Head of caudate nucleus (tissue), 42 donors: ENCODE data around the gene KRT83.

ENCODE experiments used
- DNase-seq, 42 donors: peaks; one replicate each; pipeline versions ENCODE4 v3.0.0 to v3.0.0-alpha.2; 2020 to 2021; ENCODE audit warnings: mixed read lengths in 7 of 42
- intact Hi-C: fragments of 100-400 bp; cut with DNase I; formaldehyde crosslinking; loops from one replicate; pipeline ENCODE4 v1.15.0; 2022

Gene KRT83

DNA sequence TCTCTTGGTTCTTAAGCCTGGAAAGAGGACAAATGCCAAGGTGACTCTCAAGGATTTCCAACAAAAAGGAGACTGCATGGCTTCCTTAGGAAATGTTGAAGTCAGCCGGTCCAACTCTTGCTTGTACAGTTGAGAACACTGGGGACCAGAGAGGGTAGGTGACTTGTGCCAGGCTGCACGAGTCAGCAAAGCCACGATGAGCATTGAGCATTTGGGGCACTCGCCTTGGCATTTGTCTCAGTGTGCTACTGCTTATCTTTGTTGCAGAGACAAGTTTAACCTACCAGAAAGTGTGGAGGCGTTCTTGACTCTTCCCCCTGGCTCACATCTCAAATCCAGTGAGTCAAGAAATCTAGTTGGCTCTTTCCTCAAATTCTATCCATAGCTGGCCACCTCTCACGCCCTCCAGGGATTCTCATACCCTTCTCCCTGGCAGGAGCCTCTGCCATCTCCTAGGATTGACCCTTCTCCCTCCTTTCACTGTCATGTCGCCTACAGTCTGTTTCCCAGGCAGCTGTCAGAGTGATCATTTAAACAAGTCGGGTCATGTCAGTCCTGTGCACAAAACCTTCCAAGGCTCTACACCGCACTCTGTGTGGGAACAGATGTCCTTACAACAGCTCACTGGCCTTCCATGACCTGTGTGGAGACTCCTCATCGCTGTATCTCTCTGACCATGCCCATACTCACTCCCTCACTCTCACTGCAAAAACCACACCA is 17.2 kb upstream of the KRT83 start:
- intact Hi-C loops: no loop called here
- DNase-seq: no peak

DNA sequence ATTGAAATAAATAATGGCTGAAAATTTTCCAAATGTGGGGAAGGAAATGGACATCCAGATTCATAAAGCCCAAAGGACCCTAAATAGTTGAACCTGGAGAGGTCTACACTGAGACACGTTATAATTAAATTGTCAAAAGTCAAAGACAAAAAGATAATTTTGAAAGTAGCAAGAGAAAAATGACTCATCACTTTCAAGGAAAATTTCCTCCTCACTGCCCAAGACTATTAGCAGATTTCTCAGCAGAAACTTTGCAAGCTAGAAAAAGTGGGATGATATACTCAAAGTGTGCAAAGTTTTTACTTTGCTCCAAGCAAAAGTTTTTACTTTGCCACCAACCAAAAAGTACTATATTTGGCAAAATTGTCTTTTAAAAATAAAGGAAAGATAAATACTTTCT is 15.9 kb upstream of the KRT83 start:
- intact Hi-C loops: no loop called here

DNA sequence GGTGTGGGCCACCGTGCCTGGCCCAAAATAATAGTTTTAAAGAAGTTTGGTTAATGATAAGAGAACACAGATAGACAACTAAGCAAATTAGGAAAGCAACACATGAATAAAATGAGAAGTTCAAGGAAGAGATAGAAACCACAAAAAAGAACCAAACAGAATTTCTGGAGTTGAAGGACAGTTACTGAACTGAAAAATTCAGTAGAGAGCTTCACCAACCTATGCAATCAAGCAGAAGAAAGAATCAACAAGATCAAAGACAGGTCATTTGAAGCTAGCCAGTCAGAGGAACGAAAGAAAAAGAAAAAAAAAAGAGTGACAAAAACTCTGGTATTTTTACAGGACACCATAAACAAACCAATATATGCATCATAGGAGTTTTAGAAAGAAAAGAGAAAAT is 15.4 kb upstream of the KRT83 start:
- intact Hi-C loops: no loop called here
- DNase-seq: no peak

More for the DNA sequence above, 15.9 kb upstream of the KRT83 start:
- DNase-seq: no peak

DNA sequence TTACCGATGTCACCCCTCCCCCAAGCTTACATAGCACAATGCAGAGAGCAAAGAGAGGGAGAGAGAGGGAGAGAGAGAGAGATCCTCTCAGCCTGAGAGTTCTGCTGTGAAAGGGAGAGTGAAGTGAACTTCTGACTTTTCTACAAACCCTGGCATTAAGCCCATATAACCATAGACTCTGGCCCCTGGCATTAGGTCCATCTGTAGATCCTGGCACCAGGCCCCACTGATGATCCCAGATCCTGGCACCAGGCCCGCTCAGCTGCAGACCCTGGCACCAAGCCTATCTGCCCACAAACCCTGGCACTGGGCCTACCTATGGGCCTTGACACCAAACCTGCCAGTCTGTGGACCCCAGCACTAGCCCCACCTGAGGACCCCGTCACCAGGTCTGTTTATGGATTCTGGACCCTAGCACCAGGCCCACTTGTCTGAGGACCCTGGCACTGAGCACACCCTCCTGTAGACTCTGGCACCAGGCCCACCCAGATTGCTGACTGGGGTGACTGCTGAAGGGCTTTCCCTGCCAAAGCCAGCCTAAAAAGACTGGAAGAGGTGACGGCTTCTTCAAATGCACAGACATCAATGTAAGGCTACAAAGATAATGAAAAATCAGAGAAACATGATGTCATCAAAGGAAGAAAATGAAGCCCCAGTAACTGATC is 14.5 kb upstream of the KRT83 start:
- intact Hi-C loops: no loop called here
- DNase-seq: no peak

GRCh38 chr12:52334185-52334584 is 13.0 kb upstream of the KRT83 start:
- intact Hi-C loops: no loop called here

GRCh38 chr12:52333321-52333720 is 12.1 kb upstream of the KRT83 start:
- intact Hi-C loops: no loop called here
- DNase-seq: no peak

More at GRCh38 chr12:52334185-52334584, 13.0 kb upstream of the KRT83 start:
- DNase-seq: no peak

DNA sequence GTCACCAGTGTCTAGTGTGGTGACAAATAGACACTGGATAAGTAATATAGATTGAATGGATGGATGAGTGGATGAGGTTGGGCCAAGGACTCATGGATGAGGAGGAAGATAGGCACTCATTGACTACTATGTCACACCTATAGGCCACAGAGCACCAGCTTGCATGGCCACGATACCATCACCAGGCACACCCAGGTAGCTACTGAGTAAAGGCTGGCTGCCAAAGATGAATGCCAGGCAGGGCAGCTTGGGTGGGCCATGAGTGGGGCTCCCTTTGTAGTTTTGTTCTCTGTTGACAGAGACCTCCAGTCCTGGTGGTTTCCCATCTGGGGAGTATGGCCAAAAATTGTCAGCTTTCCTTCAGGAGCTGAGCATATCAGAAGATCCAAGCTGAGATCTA is 11.2 kb upstream of the KRT83 start:
- no peak for DNase-seq
- intact Hi-C loops: no loop called here

GRCh38 chr12:52331833-52332232 is 10.6 kb upstream of the KRT83 start:
- intact Hi-C loops: no loop called here
- DNase-seq: no peak

- intact Hi-C loops: no loop called here
- no peak for DNase-seq
Measured at GRCh38 chr12:52331039-52331438, 9.8 kb upstream of the KRT83 start.

GRCh38 chr12:52327830-52328500 is 6.8 kb upstream of the KRT83 start:
- intact Hi-C loops: loop anchor here (5.0 kb wide), 1 partner anchor 171 kb away; no protein-coding TSS in a partner anchor

DNA sequence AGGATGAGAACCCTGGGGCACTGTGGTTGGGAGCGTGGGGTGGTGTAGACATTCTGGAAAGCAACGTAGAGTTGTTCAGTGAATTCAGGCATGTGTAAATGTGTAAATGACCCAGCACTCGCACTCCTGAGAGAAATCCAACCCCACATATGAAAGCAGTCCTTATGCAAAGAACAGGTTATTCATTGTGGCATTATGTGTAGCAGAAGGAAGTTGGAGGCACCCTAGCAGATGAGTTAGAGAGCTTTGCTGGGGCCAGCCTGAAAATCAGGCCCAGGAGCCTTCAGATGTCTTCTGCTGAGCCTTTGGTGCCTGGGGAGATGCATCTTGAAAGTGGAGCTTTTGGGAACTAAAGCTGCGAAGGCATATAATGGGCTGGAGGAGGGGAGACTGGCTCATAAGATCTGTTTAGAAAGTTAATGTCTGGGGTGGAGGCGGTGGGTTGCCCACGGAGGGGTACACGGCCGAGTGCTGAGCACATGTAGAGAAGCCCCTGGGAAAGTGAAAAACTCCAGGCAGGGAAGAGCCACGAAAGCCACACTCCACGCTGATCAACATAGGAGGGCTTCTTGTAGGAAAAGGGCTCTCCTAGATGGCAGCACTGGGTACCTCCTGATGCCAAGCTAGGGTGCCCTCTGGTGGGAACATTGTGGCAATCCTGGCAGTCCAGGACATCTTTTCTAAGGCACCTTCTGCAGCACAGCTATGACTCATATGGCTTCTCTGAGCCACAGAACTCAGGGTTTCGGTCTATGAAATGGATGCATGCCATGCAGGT is 6.0 kb upstream of the KRT83 start:
- DNase-seq: peak; percentile 62 to 94 (median 84)
- intact Hi-C loops: loop anchor here (5.0 kb wide), 1 partner anchor 170 kb away; no protein-coding TSS in a partner anchor

More at GRCh38 chr12:52327830-52328500, 6.8 kb upstream of the KRT83 start:
- DNase-seq: no peak

GRCh38 chr12:52324153-52324444 is 2.9 kb upstream of the KRT83 start:
- intact Hi-C loops: no loop called here
- DNase-seq: peak in 1 of 42 donors; percentile 16

DNA sequence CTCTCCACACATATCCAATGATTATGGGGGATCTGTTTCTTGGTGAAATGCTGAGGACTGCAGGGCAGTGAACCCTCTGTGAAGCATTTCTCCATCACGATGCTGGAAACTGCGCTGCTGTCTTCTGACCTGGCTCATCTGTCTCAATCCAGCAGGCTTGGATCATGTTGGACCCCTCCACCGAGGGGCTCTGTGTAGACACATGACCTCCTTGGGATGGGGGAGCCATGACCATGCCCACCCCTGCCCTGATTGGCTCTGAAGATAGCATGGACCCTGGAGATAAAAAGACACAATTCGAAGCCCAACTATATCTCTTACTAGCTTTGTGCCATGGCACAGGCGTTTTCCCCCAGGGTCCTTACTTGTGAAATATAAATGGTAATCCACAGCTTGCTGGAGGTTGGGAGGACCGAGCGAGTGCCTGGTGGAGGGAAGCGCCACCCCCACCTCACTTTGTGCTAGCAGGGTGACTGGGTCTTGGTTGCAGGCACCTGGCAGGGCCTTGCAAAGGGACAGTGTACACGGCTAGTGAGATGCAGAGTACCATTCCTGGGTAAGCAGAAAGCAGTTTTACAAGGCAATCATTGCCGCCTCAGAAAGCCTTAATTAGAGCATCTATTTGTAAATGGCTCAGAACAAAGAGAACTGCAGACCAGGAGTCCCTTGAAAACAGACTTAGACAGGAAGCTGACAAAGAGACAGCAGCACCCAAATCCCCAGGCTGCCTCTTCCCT is 2.4 kb upstream of the KRT83 start:
- peak in 1 of 42 donors; percentile 19 for DNase-seq

GRCh38 chr12:52323001-52323400 is 1.8 kb upstream of the KRT83 start:
- intact Hi-C loops: no loop called here
- DNase-seq: no peak

More for the DNA sequence above, 2.4 kb upstream of the KRT83 start:
- intact Hi-C loops: no loop called here

DNA sequence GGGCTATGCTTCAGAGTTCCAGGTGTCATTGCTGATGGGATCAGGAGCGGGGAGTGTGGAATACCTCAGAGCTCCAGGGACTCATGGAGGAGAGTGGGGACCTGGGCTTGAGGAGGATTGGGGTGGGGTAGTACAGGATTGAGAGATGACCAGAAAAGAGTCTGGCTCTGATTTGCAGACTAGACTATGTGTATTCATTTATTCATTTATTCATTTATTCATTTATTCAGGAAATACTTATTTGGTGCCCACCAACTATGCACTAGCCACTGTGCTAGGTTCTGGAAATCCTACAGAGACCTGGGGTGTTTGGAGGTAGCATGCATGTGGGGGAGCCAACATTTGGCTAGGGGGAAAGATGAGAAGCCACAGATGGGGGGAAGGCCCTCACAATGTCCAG is 871 bp upstream of the KRT83 start:
- intact Hi-C loops: no loop called here
- DNase-seq: no peak

DNA sequence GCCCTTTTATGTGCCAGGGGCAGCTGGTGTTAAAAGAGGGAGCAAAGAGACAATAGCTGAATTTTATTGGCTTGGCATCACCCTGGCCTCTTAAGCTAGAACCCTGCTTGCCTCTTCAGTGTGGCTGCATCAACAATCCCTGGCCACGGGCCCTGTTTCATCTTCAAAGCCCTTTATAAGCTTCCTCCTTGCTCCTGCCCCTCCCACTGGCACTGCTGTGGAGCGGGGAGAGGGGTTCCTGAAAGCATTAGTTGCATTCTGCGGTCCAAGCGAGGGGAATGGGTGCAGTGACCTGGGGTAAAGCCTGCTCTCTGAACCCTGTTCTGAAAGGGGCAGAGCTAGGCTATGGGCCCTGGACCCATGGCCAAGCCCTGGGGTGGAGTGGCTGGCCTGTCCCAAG is 220 bp upstream of the KRT83 start:
- peak in 33 of 42 donors; percentile 12 to 70 (median 44) for DNase-seq
- intact Hi-C loops: no loop called here

DNA sequence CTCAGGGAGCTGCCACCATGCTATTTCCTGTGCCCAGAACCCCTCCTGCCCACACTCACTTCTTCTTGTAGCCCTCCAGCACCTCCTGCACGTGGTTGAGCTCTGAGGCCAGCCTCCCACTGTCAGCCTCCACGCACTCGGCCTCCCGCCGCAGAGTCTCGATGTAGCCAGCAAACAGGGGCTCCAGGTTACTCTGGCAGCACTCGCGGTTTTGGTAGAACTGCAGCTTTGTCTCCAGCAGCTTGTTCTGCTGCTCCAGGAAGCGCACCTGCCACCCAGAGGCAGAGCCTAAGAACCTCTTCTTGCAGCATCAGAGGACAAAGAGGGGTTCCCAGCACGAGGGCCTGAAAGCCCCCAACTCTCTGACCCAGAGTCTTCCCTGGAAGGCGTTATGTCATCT is 2.1 kb downstream of the KRT83 start:
- peak in 2 of 42 donors; percentile 8 to 32 for DNase-seq
- intact Hi-C loops: no loop called here

GRCh38 chr12:52318241-52318990 is 2.8 kb downstream of the KRT83 start:
- peak in 1 of 42 donors; percentile 16 for DNase-seq
- intact Hi-C loops: no loop called here
